Left forelimb (tissue), 1 donor: ENCODE measurements around the gene AGPS.

Source experiments
- DNase-seq: peaks from one replicate; pipeline ENCODE4 v3.0.0-alpha.2; 2018; ENCODE audit warnings: low spot score

AGPS gene

GRCh38 chr2:177592945-177593344, 200.4 kb downstream of the AGPS start:
- DNase-seq, result no peak

GRCh38 chr2:177593402-177593801, 200.8 kb downstream of the AGPS start:
- DNase-seq, result no peak
